IMR-90 (cell line): Measurements from ENCODE around the gene DLX3. TPM values are rescaled to one million over a fixed set of nuclear protein-coding genes. Genes with fewer than 3 reads are reported as not detected.
A peak's percentile ranks its signal among the peaks of the same experiment; 100 is the strongest.

ENCODE experiments used
- ATAC-seq: fragments of 200-7000 bp; cut with Tn5 transposase; 2 replicates; pipeline ENCODE4 v1.9.1; 2020; ENCODE audit warnings: low read depth, mild to moderate bottlenecking, moderate library complexity
- BruUV-seq: library from RNA; stranded (reverse); fragments of 400-500 nt; replicated peaks from 2 replicates; lab custom pipeline; 2021; lab: Mats Ljungman, UMichigan
- CTCF ChIA-PET: fragments of 300-600 bp; formaldehyde crosslinking; extraction: SDS; loops from one replicate; lab custom pipeline; 2021; ENCODE audit warnings: antibody characterized with exemption; lab: Yijun Ruan, JAX
- POLR2A ChIA-PET: fragments of 300-600 bp; sonication (Branson Sonifier 250); formaldehyde crosslinking; loops from one replicate; lab custom pipeline; 2022; ENCODE audit warnings: antibody characterized with exemption; ENCODE audit not compliant: unreplicated experiment; lab: Charles Lee
- DNase-seq: peaks from one replicate; pipeline ENCODE4 v3.0.0; 2013
- H2AFZ ChIP-seq: replicated peaks from 2 replicates; pipeline ENCODE3; 2013; ENCODE audit warnings: low read length, mild to moderate bottlenecking; ENCODE audit not compliant: poor library complexity
- H2AK5ac ChIP-seq: 2 replicates; pipeline ENCODE4 v1.6.1; 2013; ENCODE audit warnings: low read depth, low read length, inconsistent platforms
- H2AK9ac ChIP-seq: replicated peaks from 2 replicates; pipeline ENCODE3; 2013; ENCODE audit warnings: mild to moderate bottlenecking, low read depth, low read length, moderate library complexity; ENCODE audit not compliant: poor library complexity
- H2BK120ac ChIP-seq: 2 replicates; pipeline ENCODE4 v1.6.1; 2013; ENCODE audit warnings: low read depth, low read length, inconsistent platforms
- H2BK15ac ChIP-seq: 3 replicates; pipeline ENCODE4 v1.6.1; 2013; ENCODE audit warnings: low read depth, low read length, inconsistent platforms
- H2BK20ac ChIP-seq: 2 replicates; pipeline ENCODE4 v1.6.1; 2013; ENCODE audit warnings: low read depth, mild to moderate bottlenecking, inconsistent platforms, low read length, moderate library complexity
- H2BK5ac ChIP-seq: 2 replicates; pipeline ENCODE4 v1.6.1; 2013; ENCODE audit warnings: mild to moderate bottlenecking, low read depth, low read length, inconsistent platforms; ENCODE audit not compliant: poor library complexity, severe bottlenecking
- H3K14ac ChIP-seq: replicated peaks from 2 replicates; pipeline ENCODE4 v1.6.1; 2013; ENCODE audit warnings: low read depth, low read length, inconsistent platforms
- H3K18ac ChIP-seq: 2 replicates; pipeline ENCODE4 v1.6.1; 2013; ENCODE audit warnings: low read depth, low read length, control low read depth
- H3K23ac ChIP-seq: 2 replicates; pipeline ENCODE4 v1.6.1; 2013; ENCODE audit warnings: low read depth, low read length, inconsistent platforms
- H3K27ac ChIP-seq: 2 replicates; pipeline ENCODE4 v1.5.1; 2013; ENCODE audit warnings: mild to moderate bottlenecking, control low read depth, low read length; ENCODE audit not compliant: insufficient read depth
- H3K27me3 ChIP-seq: 2 replicates; pipeline ENCODE4 v1.6.1; 2013; ENCODE audit warnings: low read length; ENCODE audit not compliant: control insufficient read depth, insufficient read depth
- H3K36me3 ChIP-seq: 2 replicates; pipeline ENCODE4 v1.6.1; 2013; ENCODE audit warnings: low read length, mixed read lengths; ENCODE audit not compliant: control insufficient read depth, insufficient read depth
- H3K4ac ChIP-seq: 2 replicates; pipeline ENCODE4 v1.6.1; 2013; ENCODE audit warnings: low read depth, low read length, inconsistent platforms
- H3K4me1 ChIP-seq: 2 replicates; pipeline ENCODE4 v1.6.1; 2013; ENCODE audit warnings: low read length, mixed read lengths; ENCODE audit not compliant: control insufficient read depth, insufficient read depth
- H3K4me2 ChIP-seq: 2 replicates; pipeline ENCODE4 v1.6.1; 2013; ENCODE audit warnings: low read depth, mild to moderate bottlenecking, control low read depth, low read length, moderate library complexity
- H3K4me3 ChIP-seq: 2 replicates; pipeline ENCODE4 v1.5.1; 2013; ENCODE audit warnings: low read depth, mild to moderate bottlenecking, control low read depth, low read length, moderate library complexity; ENCODE audit not compliant: insufficient read depth
- H3K56ac ChIP-seq: 2 replicates; pipeline ENCODE4 v1.6.1; 2013; ENCODE audit warnings: low read length, inconsistent platforms; ENCODE audit not compliant: insufficient read depth; ENCODE audit errors: extremely low read depth
- H3K79me1 ChIP-seq, 2 experiments: 2 replicates each; pipeline ENCODE4 v1.6.1; 2013; ENCODE audit warnings: low read length in 2 of 2, inconsistent platforms in 1 of 2, low read depth in 1 of 2
- H3K9ac ChIP-seq: 2 replicates; pipeline ENCODE4 v1.6.1; 2013; ENCODE audit warnings: low read depth, low read length, control low read depth
- H3K9me1 ChIP-seq: 2 replicates; pipeline ENCODE4 v1.6.1; 2013; ENCODE audit warnings: low read length, inconsistent platforms; ENCODE audit not compliant: insufficient read depth
- H3K9me3 ChIP-seq: 2 replicates; pipeline ENCODE4 v1.6.1; 2013; ENCODE audit warnings: low read length; ENCODE audit not compliant: control insufficient read depth, insufficient read depth
- H4K20me1 ChIP-seq: 2 replicates; pipeline ENCODE4 v1.6.1; 2013; ENCODE audit warnings: low read length, inconsistent platforms; ENCODE audit not compliant: insufficient read depth
- H4K5ac ChIP-seq: 2 replicates; pipeline ENCODE4 v1.6.1; 2013; ENCODE audit warnings: mild to moderate bottlenecking, low read depth, low read length, control low read depth
- H4K8ac ChIP-seq, 2 experiments: 2 replicates each; pipeline ENCODE4 v1.6.1; 2013; ENCODE audit warnings: low read depth in 2 of 2, low read length in 2 of 2, control low read depth in 1 of 2, inconsistent platforms in 1 of 2
- H4K91ac ChIP-seq: 2 replicates; pipeline ENCODE4 v1.6.1; 2013; ENCODE audit warnings: low read depth, low read length, inconsistent platforms; ENCODE audit not compliant: insufficient read depth
- BHLHE40 ChIP-seq: fragments of 150-350 bp; IDR thresholded peaks from 2 replicates; pipeline ENCODE4 v1.6.1; 2016; ENCODE audit warnings: mild to moderate bottlenecking, low read depth, low read length
- CEBPB ChIP-seq: IDR thresholded peaks from 2 replicates; pipeline ENCODE4 v1.6.1; 2012; ENCODE audit warnings: low read depth, low read length, improper control_type of control experiment
- CHD1 ChIP-seq: IDR thresholded peaks from 2 replicates; pipeline ENCODE4 v1.6.1; 2012; ENCODE audit warnings: low read depth, low read length, improper control_type of control experiment
- CTCF ChIP-seq: conservative IDR thresholded peaks from 2 replicates; pipeline ENCODE4 v1.5.1; 2012; ENCODE audit warnings: mild to moderate bottlenecking, low read depth, low read length, improper control_type of control experiment
- MAZ ChIP-seq: IDR thresholded peaks from 2 replicates; pipeline ENCODE4 v1.6.1; 2012; ENCODE audit warnings: low read depth, mild to moderate bottlenecking, low read length, improper control_type of control experiment, moderate library complexity, borderline replicate concordance
- MXI1 ChIP-seq: IDR thresholded peaks from 2 replicates; pipeline ENCODE4 v1.6.1; 2012; ENCODE audit warnings: low read depth, mild to moderate bottlenecking, low read length, moderate library complexity, borderline replicate concordance
- POLR2A ChIP-seq: IDR thresholded peaks from 2 replicates; pipeline ENCODE4 v1.6.1; 2012; ENCODE audit warnings: mild to moderate bottlenecking, low read depth, low read length
- RAD21 ChIP-seq: IDR thresholded peaks from 2 replicates; pipeline ENCODE4 v1.6.1; 2012; ENCODE audit warnings: low read length, improper control_type of control experiment
- RCOR1 ChIP-seq: IDR thresholded peaks from 2 replicates; pipeline ENCODE4 v1.6.1; 2012; ENCODE audit warnings: mild to moderate bottlenecking, low read length, improper control_type of control experiment; ENCODE audit not compliant: insufficient replicate concordance
- SMC3 ChIP-seq: fragments of 150-350 bp; IDR thresholded peaks from 2 replicates; pipeline ENCODE4 v1.6.1; 2016; ENCODE audit warnings: low read depth, mild to moderate bottlenecking, antibody characterized with exemption, low read length, moderate library complexity
- USF2 ChIP-seq: fragments of 150-350 bp; IDR thresholded peaks from 2 replicates; pipeline ENCODE4 v1.6.1; 2017; ENCODE audit warnings: mild to moderate bottlenecking, antibody characterized with exemption, low read length, low read depth
- WGBS, 2 experiments: methylation state at CpG; one replicate each; pipeline versions ENCODE4 v1.1.5 to v1.1.7; 2013; ENCODE audit warnings: missing lambda C conversion rate in 2 of 2; ENCODE audit not compliant: insufficient read length in 1 of 2; ENCODE audit errors: extremely low coverage in 2 of 2; 5-methylcytosine and 5-hydroxymethylcytosine counted together
- dilution Hi-C: fragments of 300-500 bp; cut with HindIII; formaldehyde crosslinking; loops from one replicate; pipeline ENCODE4 v1.14.3; 2018; ENCODE audit warnings: low sequenced_read_pairs; ENCODE audit not compliant: unreplicated experiment
- in situ Hi-C: fragments of 300-500 bp; cut with MboI; formaldehyde crosslinking; loops from 3 replicates; pipeline ENCODE4 v1.14.3; 2019; ENCODE audit warnings: low sequenced_read_pairs, inconsistent platforms, mixed read lengths
- intact Hi-C: fragments of 100-400 bp; cut with micrococcal nuclease; formaldehyde crosslinking; loops from 2 replicates; pipeline ENCODE4 v1.10.0; 2022
- polyA plus RNA-seq, 3 experiments: library from polyadenylated mRNA; depleted of rRNA; stranded (reverse); fragments of >200 nt; gene quantifications; 2 replicates each; pipeline ENCODE4 v1.2.3, GENCODE V29; 2012; ENCODE audit warnings: low replicate concordance in 1 of 3
- total RNA-seq: library from RNA; depleted of rRNA; stranded (reverse); fragments of >200 nt; gene quantifications from 2 replicates; pipeline ENCODE4 v1.2.3, GENCODE V29; 2012

Gene DLX3
- total and polyA plus RNA-seq, 2 of the 4 experiments (the other 2 are of a cell fraction), result not detected

GRCh38 chr17:50036455-50037261 is 41.6 kb upstream of the DLX3 start (continued):
- TF ChIP-seq BHLHE40, result no peak

- no peak overlapping the region for H3K56ac ChIP-seq
- dilution Hi-C loops, result no loop called here
- no peak overlapping the region for H3K9ac ChIP-seq
- ChIA-PET CTCF (interaction anchor here (0.7 to 1.3 kb wide), 2 partner anchors 21 to 58 kb away, joined by 3 to 4 read pairs; no protein-coding TSS in a partner anchor), POLR2A (no interaction called here)
- no peak overlapping the region for H3K4me3 ChIP-seq
- no peaks in the 10 kb centered on the region for H3K36me3 ChIP-seq
- peak overlapping the region; percentile 94 for H2BK120ac ChIP-seq
- in situ Hi-C loops, result no loop called here
- H3K9me3 ChIP-seq, result no peaks in the 10 kb centered on the region
- H2AK5ac ChIP-seq, result peak overlapping the region; percentile 98
- peaks cover 38% of the 10 kb centered on the region for H3K4me1 ChIP-seq
- H4K8ac ChIP-seq, result peak overlapping the region in 1 of 2 experiments; percentile 53; a peak in 2 of 4 replicates
- H2AK9ac ChIP-seq, result peak overlapping the region; percentile 79
- TF ChIP-seq MAZ (no peak), RCOR1 (no peak), SMC3 (no peak), POLR2A (no peak), CHD1 (no peak), RAD21 (no peak), USF2 (no peak), BHLHE40 (no peak), CEBPB (no peak), MXI1 (no peak), CTCF (no peak)
- H2BK20ac ChIP-seq, result peak overlapping the region; percentile 81
- H4K5ac ChIP-seq, result peak overlapping the region; percentile 62
- no TSS peak for BruUV-seq
- H3K9me1 ChIP-seq, result peaks cover 20% of the 10 kb centered on the region
- 0 out of 2 replicates have a peak overlapping the region, but pooled peaks have one; percentile 2 for H3K27ac ChIP-seq
- 0 out of 3 replicates have a peak overlapping the region, but pooled peaks have one; percentile 41 for H2BK15ac ChIP-seq
- H3K18ac ChIP-seq, result peak overlapping the region; percentile 39
- H4K20me1 ChIP-seq, result no peaks in the 10 kb centered on the region
- H2BK5ac ChIP-seq, result no peak overlapping the region
- peak overlapping the region; percentile 70 for H4K91ac ChIP-seq
- WGBS, 2 experiments, result 100% methylated on average over 1 of the region's 1 CpG; no CpG with 5 or more reads in 1 of the 2 experiments
- H2AFZ ChIP-seq, result peak overlapping the region; percentile 29
- H3K4ac ChIP-seq, result peak overlapping the region; percentile 72
- peak overlapping the region; percentile 51; the same call in 1 of the 2 replicates for H3K23ac ChIP-seq
- H3K4me2 ChIP-seq, result no peak overlapping the region
- peaks cover 0 to 7% of the 10 kb centered on the region in 2 experiments; a peak in 1 of 4 replicates for H3K79me1 ChIP-seq
- DNase-seq (no peak), ATAC-seq (no peak)
- peak overlapping the region; percentile 73 for H3K14ac ChIP-seq
- no peaks in the 10 kb centered on the region for H3K27me3 ChIP-seq
- intact Hi-C loops, result loop anchor here (10.0 kb wide), 1 partner anchor 269 kb away; no protein-coding TSS in a partner anchor
These were observed 40.9 kb upstream of the DLX3 start for GRCh38 chr17:50035945-50036344.
